Measurements from ENCODE around the gene CYB5R4. TPM values are rescaled to one million over a fixed set of nuclear protein-coding genes. Genes with fewer than 3 reads are reported as not detected.

The CYB5R4 gene
- total and polyA plus RNA-seq, 12 donors = 1.2 to 20.0 (median 15.5) TPM

- Histone ChIP-seq H3K27ac (no peak overlapping the region), H3K4me1 (no peaks in the 10 kb centered on the region), H3K9me3 (no peaks in the 10 kb centered on the region), H3K27me3 (peaks cover 0 to 5% (median 0%) of the 10 kb centered on the region in 7 donors), H3K36me3 (no peaks in the 10 kb centered on the region), H3K4me3 (no peak overlapping the region)
- no peak for TF ChIP-seq CTCF (IDR thresholded peaks at IDR 0.05)
- intact Hi-C loops (cut with DNase I) = no loop called here
- DNase-seq (no peak), ATAC-seq (no peak)
- 80 to 92% methylated on average over 2 of the region's 2 CpGs for WGBS, 2 donors
These were observed 153.9 kb downstream of the CYB5R4 start for GRCh38 chr6:84013354-84013753.

GRCh38 chr6:84013931-84014330 lies 154.4 kb downstream of the CYB5R4 start:
- H3K27me3 ChIP-seq = peaks cover 0 to 8% (median 0%) of the 10 kb centered on the region in 7 donors
- H3K4me3 ChIP-seq = no peak overlapping the region
- H3K4me1 ChIP-seq = no peaks in the 10 kb centered on the region
- DNase-seq (no peak), ATAC-seq (no peak)
- intact Hi-C loops (cut with DNase I) = no loop called here
- no peak overlapping the region for H3K27ac ChIP-seq
- no peak for TF ChIP-seq CTCF (IDR thresholded peaks at IDR 0.05)
- no peaks in the 10 kb centered on the region for H3K9me3 ChIP-seq
- WGBS, 2 donors = 48 to 57% methylated on average over 3 of the region's 3 CpGs
- no peaks in the 10 kb centered on the region for H3K36me3 ChIP-seq

GRCh38 chr6:84016029-84016428 lies 156.5 kb downstream of the CYB5R4 start:
- no peak for DNase-seq
- TF ChIP-seq CTCF (IDR thresholded peaks at IDR 0.05) = no peak
- H3K27ac ChIP-seq = no peak overlapping the region
- H3K27me3 ChIP-seq = peaks cover 0 to 18% (median 5%) of the 10 kb centered on the region in 7 donors
- 55 to 63% methylated on average over 1 of the region's 1 CpG for WGBS, 2 donors
- H3K9me3 ChIP-seq = no peaks in the 10 kb centered on the region
- no peak for ATAC-seq
- intact Hi-C loops (cut with DNase I) = no loop called here
- no peaks in the 10 kb centered on the region for H3K4me1 ChIP-seq
- no peaks in the 10 kb centered on the region for H3K36me3 ChIP-seq
- H3K4me3 ChIP-seq = no peak overlapping the region

Other genes starting within 250 kb of the CYB5R4 start
- gene SNAP91, start 150.6 kb upstream of the CYB5R4 start, total RNA-seq = 10 to 100 TPM in 3 of 10 donors, 1 to 10 TPM in 5, under 1 TPM in 2; 0.19 to 19.5 (median 4.9) TPM
- 1 to 10 TPM; 1.1 to 8.6 TPM for gene SNAP91, start 150.6 kb upstream of the CYB5R4 start, polyA plus RNA-seq
- not detected for gene RIPPLY2, start 6.3 kb upstream of the CYB5R4 start, total RNA-seq
- under 1 TPM in 1 of 2 donors, not detected in 1; 0.17 TPM for gene RIPPLY2, start 6.3 kb upstream of the CYB5R4 start, polyA plus RNA-seq
- gene MRAP2, start 174.1 kb downstream of the CYB5R4 start, total RNA-seq = under 1 TPM in 7 of 10 donors, not detected in 3; 0.17 to 0.56 (median 0.37) TPM
- under 1 TPM; 0.14 to 0.15 TPM for gene MRAP2, start 174.1 kb downstream of the CYB5R4 start, polyA plus RNA-seq

Data from heart right ventricle (tissue), 16 donors.